ENCODE results near the gene KIF26B. TPM values are rescaled to one million over a fixed set of nuclear protein-coding genes. Genes with fewer than 3 reads are reported as not detected.
A peak's percentile ranks its signal among the peaks of the same experiment; 100 is the strongest.

The KIF26B gene
- total RNA-seq, 1 experiment from 2014 or later: 0.04 TPM

DNA sequence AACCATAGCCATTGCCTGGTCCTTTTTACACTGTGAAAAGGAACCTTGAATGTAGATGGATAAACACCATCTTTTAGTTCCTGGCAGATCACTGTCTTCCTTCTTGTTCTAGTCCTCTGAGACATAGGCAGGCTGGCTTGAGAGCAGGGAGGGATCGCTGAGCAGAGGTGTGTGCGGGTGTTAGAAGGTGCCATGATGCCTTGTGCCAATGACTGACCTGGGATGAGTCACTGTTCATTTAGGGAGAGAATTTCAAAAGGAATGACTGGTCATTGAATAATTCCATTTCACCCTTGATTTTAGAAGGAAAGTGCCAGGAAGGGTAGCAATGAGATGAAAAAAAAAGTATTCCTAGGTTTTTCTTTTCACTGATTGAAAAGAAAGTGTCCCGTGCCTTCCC, 383.9 kb downstream of the KIF26B start:
- H3K9me2 ChIP-seq (replicated peaks; ENCODE audit: low read length): no peaks in the 10 kb centered on the region
- BruUV-seq (replicated peaks): no TSS peak
- ChIA-PET CTCF (no interaction called here), POLR2A (ENCODE audit: unreplicated experiment) (no interaction called here)
- no peaks in the 10 kb centered on the region for H3F3A ChIP-seq (ENCODE audit: low read length, unreplicated experiment)
- DNase-seq (no peak), ATAC-seq (no peak)
- H3K79me2 ChIP-seq (ENCODE audit: low read length): no peaks in the 10 kb centered on the region
- no peak overlapping the region for H3K4me2 ChIP-seq (ENCODE audit: low read length)
- H3K27ac ChIP-seq (ENCODE audit: low read length): no peak overlapping the region
- H3K9me3 ChIP-seq (ENCODE audit: low read length): no peaks in the 10 kb centered on the region
- intact Hi-C loops (cut with micrococcal nuclease): no loop called here
- H3K9ac ChIP-seq (ENCODE audit: low read length): no peak overlapping the region
- H3K36me3 ChIP-seq (ENCODE audit: low read depth, low read length): no peaks in the 10 kb centered on the region
- peaks cover 74% of the 10 kb centered on the region for H3K27me3 ChIP-seq (ENCODE audit: low read length)
- TF ChIP-seq, protein P1, sequence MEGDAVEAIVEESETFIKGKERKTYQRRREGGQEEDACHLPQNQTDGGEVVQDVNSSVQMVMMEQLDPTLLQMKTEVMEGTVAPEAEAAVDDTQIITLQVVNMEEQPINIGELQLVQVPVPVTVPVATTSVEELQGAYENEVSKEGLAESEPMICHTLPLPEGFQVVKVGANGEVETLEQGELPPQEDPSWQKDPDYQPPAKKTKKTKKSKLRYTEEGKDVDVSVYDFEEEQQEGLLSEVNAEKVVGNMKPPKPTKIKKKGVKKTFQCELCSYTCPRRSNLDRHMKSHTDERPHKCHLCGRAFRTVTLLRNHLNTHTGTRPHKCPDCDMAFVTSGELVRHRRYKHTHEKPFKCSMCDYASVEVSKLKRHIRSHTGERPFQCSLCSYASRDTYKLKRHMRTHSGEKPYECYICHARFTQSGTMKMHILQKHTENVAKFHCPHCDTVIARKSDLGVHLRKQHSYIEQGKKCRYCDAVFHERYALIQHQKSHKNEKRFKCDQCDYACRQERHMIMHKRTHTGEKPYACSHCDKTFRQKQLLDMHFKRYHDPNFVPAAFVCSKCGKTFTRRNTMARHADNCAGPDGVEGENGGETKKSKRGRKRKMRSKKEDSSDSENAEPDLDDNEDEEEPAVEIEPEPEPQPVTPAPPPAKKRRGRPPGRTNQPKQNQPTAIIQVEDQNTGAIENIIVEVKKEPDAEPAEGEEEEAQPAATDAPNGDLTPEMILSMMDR (conservative IDR thresholded peaks at IDR 0.05; ENCODE audit: low read depth, low read length): no peak
- TF ChIP-seq EZH2phosphoT487 (IDR thresholded peaks at IDR 0.05; ENCODE audit: borderline replicate concordance, low read length): no peak
- TF ChIP-seq EZH2 (IDR thresholded peaks at IDR 0.05; ENCODE audit: low read length, unreplicated experiment): no peak
- no peaks in the 10 kb centered on the region for H4K20me1 ChIP-seq (ENCODE audit: low read length)
- H3K4me1 ChIP-seq (ENCODE audit: insufficient read depth, low read length): no peaks in the 10 kb centered on the region
- H2AFZ ChIP-seq (ENCODE audit: low read length): no peak overlapping the region
- no peak overlapping the region for H3K4me3 ChIP-seq (ENCODE audit: low read length)

- no peak for ATAC-seq
- H3K9me3 ChIP-seq (ENCODE audit: low read length): no peaks in the 10 kb centered on the region
- no peaks in the 10 kb centered on the region for H4K20me1 ChIP-seq (ENCODE audit: low read length)
- H3K27me3 ChIP-seq (ENCODE audit: low read length): peaks cover 57% of the 10 kb centered on the region
- TF ChIP-seq, protein P1 (conservative IDR thresholded peaks at IDR 0.05; ENCODE audit: low read depth, low read length): no peak
- no peak for TF ChIP-seq EZH2phosphoT487 (IDR thresholded peaks at IDR 0.05; ENCODE audit: borderline replicate concordance, low read length)
- no peak for TF ChIP-seq EZH2 (IDR thresholded peaks at IDR 0.05; ENCODE audit: low read length, unreplicated experiment)
- CTCF ChIA-PET: no interaction called here
- no peaks in the 10 kb centered on the region for H3F3A ChIP-seq (ENCODE audit: low read length, unreplicated experiment)
- no peak overlapping the region for H3K9ac ChIP-seq (ENCODE audit: low read length)
- no peak overlapping the region for H3K27ac ChIP-seq (ENCODE audit: low read length)
- no peak overlapping the region for H3K4me2 ChIP-seq (ENCODE audit: low read length)
- peak; percentile 10 for DNase-seq
- H2AFZ ChIP-seq (ENCODE audit: low read length): no peak overlapping the region
- no peak overlapping the region for H3K4me3 ChIP-seq (ENCODE audit: low read length)
- H3K36me3 ChIP-seq (ENCODE audit: low read depth, low read length): no peaks in the 10 kb centered on the region
- no peaks in the 10 kb centered on the region for H3K79me2 ChIP-seq (ENCODE audit: low read length)
- no peaks in the 10 kb centered on the region for H3K4me1 ChIP-seq (ENCODE audit: insufficient read depth, low read length)
- POLR2A ChIA-PET (ENCODE audit: unreplicated experiment): no interaction called here
- intact Hi-C loops (cut with micrococcal nuclease): no loop called here
- BruUV-seq (replicated peaks): no TSS peak
- H3K9me2 ChIP-seq (replicated peaks; ENCODE audit: low read length): no peaks in the 10 kb centered on the region
Measured at GRCh38 chr1:245541369-245541768, 386.6 kb downstream of the KIF26B start.

DNA sequence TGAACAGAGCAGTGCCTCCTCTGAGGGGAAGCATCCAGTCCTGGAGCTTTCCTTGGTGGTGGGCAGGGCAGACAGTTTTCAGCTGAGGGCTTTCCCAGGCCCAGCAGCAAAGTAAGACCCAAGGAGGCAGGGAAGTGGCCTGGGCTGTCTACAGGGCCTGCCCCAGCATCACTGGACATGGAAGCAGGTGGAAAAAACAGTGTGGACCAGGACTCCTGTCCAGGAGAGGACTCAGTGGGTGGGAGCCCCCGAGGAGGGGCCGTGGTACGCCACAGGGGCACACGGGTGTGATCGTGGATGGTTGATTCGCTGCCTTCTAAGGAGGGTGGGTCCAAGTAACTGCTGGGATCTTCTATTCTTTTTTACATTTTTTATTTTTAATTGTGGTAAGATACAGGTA, 387.6 kb downstream of the KIF26B start:
- Histone ChIP-seq H4K20me1 (ENCODE audit: low read length) (no peaks in the 10 kb centered on the region), H3K27ac (ENCODE audit: low read length) (no peak overlapping the region), H3K36me3 (ENCODE audit: low read depth, low read length) (no peaks in the 10 kb centered on the region), H2AFZ (ENCODE audit: low read length) (no peak overlapping the region), H3K4me2 (ENCODE audit: low read length) (no peak overlapping the region), H3K27me3 (ENCODE audit: low read length) (peaks cover 56% of the 10 kb centered on the region), H3K4me3 (ENCODE audit: low read length) (no peak overlapping the region), H3K9me2 (replicated peaks; ENCODE audit: low read length) (no peaks in the 10 kb centered on the region), H3K4me1 (ENCODE audit: insufficient read depth, low read length) (no peaks in the 10 kb centered on the region), H3F3A (ENCODE audit: low read length, unreplicated experiment) (no peaks in the 10 kb centered on the region), H3K9me3 (ENCODE audit: low read length) (no peaks in the 10 kb centered on the region), H3K79me2 (ENCODE audit: low read length) (no peaks in the 10 kb centered on the region), H3K9ac (ENCODE audit: low read length) (no peak overlapping the region)
- ChIA-PET POLR2A (ENCODE audit: unreplicated experiment) (no interaction called here), CTCF (no interaction called here)
- ATAC-seq (no peak), DNase-seq (no peak)
- TF ChIP-seq EZH2phosphoT487 (IDR thresholded peaks at IDR 0.05; ENCODE audit: borderline replicate concordance, low read length) (no peak), EZH2 (IDR thresholded peaks at IDR 0.05; ENCODE audit: low read length, unreplicated experiment) (no peak)
- TF ChIP-seq, protein P1 (conservative IDR thresholded peaks at IDR 0.05; ENCODE audit: low read depth, low read length): no peak
- intact Hi-C loops (cut with micrococcal nuclease): no loop called here
- no TSS peak for BruUV-seq (replicated peaks)
